Neural cell (in vitro differentiated cells): ENCODE results near the gene TPRG1. TPM values are rescaled to one million over a fixed set of nuclear protein-coding genes. Genes with fewer than 3 reads are reported as not detected.

Experiments used
- H2AFZ ChIP-seq: fragments of 200-600, 300-800 bp; sonication (generic), shearing (Covaris generic); 2 replicates; pipeline ENCODE4 v1.6.0; 2014; ENCODE audit warnings: low read depth, mild to moderate bottlenecking, antibody characterized with exemption, low read length, moderate library complexity
- H3F3A ChIP-seq: fragments of 200-600 bp; shearing (Covaris generic); 2 replicates; pipeline ENCODE4 v1.6.1; 2016; ENCODE audit warnings: mild to moderate bottlenecking, moderate library complexity, mixed read lengths, antibody characterized with exemption, low read length; ENCODE audit not compliant: insufficient read depth, poor library complexity, severe bottlenecking
- H3K27ac ChIP-seq: fragments of 200-600, 300-800 bp; sonication (generic), shearing (Covaris generic); 2 replicates; pipeline ENCODE4 v1.5.1; 2014; ENCODE audit warnings: mild to moderate bottlenecking, low read length, moderate library complexity
- H3K27me3 ChIP-seq: fragments of 300-800, 200-600 bp; sonication (generic), shearing (Covaris generic); 2 replicates; pipeline ENCODE4 v1.6.0; 2014; ENCODE audit warnings: mild to moderate bottlenecking, low read depth, low read length, moderate library complexity; ENCODE audit not compliant: insufficient read depth
- H3K36me3 ChIP-seq: fragments of 300-800, 200-600 bp; sonication (generic), shearing (Covaris generic); 2 replicates; pipeline ENCODE4 v1.5.1; 2014; ENCODE audit warnings: mild to moderate bottlenecking, antibody characterized with exemption, low read length, moderate library complexity; ENCODE audit not compliant: insufficient read depth
- H3K4me2 ChIP-seq: fragments of 300-800, 200-600 bp; sonication (generic), shearing (Covaris generic); 2 replicates; pipeline ENCODE4 v1.6.0; 2014; ENCODE audit warnings: mild to moderate bottlenecking, low read length
- H3K4me3 ChIP-seq: fragments of 300-800, 200-600 bp; sonication (generic), shearing (Covaris generic); 2 replicates; pipeline ENCODE4 v1.5.1; 2014; ENCODE audit warnings: mild to moderate bottlenecking, low read length, moderate library complexity
- H3K79me2 ChIP-seq: fragments of 200-600 bp; shearing (Covaris generic); replicated peaks from 2 replicates; pipeline ENCODE4 v1.6.0; 2014; ENCODE audit warnings: mild to moderate bottlenecking, low read length, moderate library complexity; ENCODE audit not compliant: insufficient read depth
- H3K9ac ChIP-seq: fragments of 300-800, 200-600 bp; sonication (generic), shearing (Covaris generic); 2 replicates; pipeline ENCODE4 v1.6.1; 2016; ENCODE audit warnings: mild to moderate bottlenecking, low read length, mixed read lengths
- H3K9me2 ChIP-seq: fragments of 200-600 bp; shearing (Covaris generic); 2 replicates; pipeline ENCODE4 v1.6.1; 2016; ENCODE audit warnings: mild to moderate bottlenecking, low read length, mixed read lengths; ENCODE audit not compliant: insufficient read depth
- H3K9me3 ChIP-seq: fragments of 200-600, 300-800 bp; sonication (generic), shearing (Covaris generic); 2 replicates; pipeline ENCODE4 v1.6.1; 2016; ENCODE audit warnings: mild to moderate bottlenecking, mixed run types, low read length, moderate library complexity, mixed read lengths
- H4K20me1 ChIP-seq: fragments of 200-600 bp; shearing (Covaris generic); 2 replicates; pipeline ENCODE4 v1.6.1; 2016; ENCODE audit warnings: mild to moderate bottlenecking, mixed run types; ENCODE audit not compliant: insufficient read depth
- CTCF ChIP-seq: fragments of 450-650 bp; IDR thresholded peaks from 2 replicates; pipeline ENCODE4 v1.5.1; 2014; ENCODE audit warnings: antibody characterized with exemption, mild to moderate bottlenecking, moderate library complexity; ENCODE audit not compliant: poor library complexity, severe bottlenecking
- EP300 ChIP-seq: fragments of 450-650 bp; conservative IDR thresholded peaks from 2 replicates; pipeline ENCODE4 v1.6.1; 2014; ENCODE audit warnings: antibody characterized with exemption, mild to moderate bottlenecking, moderate library complexity; ENCODE audit not compliant: poor library complexity, severe bottlenecking
- EZH2 ChIP-seq: fragments of 200-600, 300-800 bp; shearing (Covaris generic), sonication (generic); IDR thresholded peaks from 2 replicates; pipeline ENCODE4 v1.6.1; 2014; ENCODE audit warnings: antibody characterized with exemption, low read length, borderline replicate concordance, mild to moderate bottlenecking; ENCODE audit not compliant: insufficient read depth, poor library complexity, severe bottlenecking
- MXI1 ChIP-seq: fragments of 450-650 bp; conservative IDR thresholded peaks from 2 replicates; pipeline ENCODE4 v1.6.1; 2014; ENCODE audit warnings: antibody characterized with exemption, mild to moderate bottlenecking; ENCODE audit not compliant: poor library complexity, severe bottlenecking
- POLR2AphosphoS5 ChIP-seq: IDR thresholded peaks from 2 replicates; pipeline ENCODE4 v1.6.1; 2012
- RAD21 ChIP-seq: fragments of 450-650 bp; conservative IDR thresholded peaks from 2 replicates; pipeline ENCODE4 v1.6.1; 2014; ENCODE audit warnings: antibody characterized with exemption, mild to moderate bottlenecking, moderate library complexity
- SMC3 ChIP-seq: fragments of 450-650 bp; conservative IDR thresholded peaks from 2 replicates; pipeline ENCODE4 v1.6.1; 2014; ENCODE audit warnings: antibody characterized with exemption, mild to moderate bottlenecking, moderate library complexity; ENCODE audit not compliant: poor library complexity
- TAF1 ChIP-seq: IDR thresholded peaks from 2 replicates; pipeline ENCODE4 v1.6.1; 2012; ENCODE audit warnings: low read depth
- polyA plus RNA-seq: library from polyadenylated mRNA; depleted of rRNA; stranded (reverse); fragments of >200 nt; gene quantifications from 2 replicates; pipeline ENCODE4 v1.2.3, GENCODE V29; 2014
- TF ChIP-seq, protein P1 (sequence below): IDR thresholded peaks from 2 replicates; pipeline ENCODE4 v1.6.1; 2012; ENCODE audit warnings: borderline replicate concordance

TPRG1 gene
- polyA plus RNA-seq, 1 donor from 2014 or later: 0.17 TPM

GRCh38 chr3:189344996-189345395 lies 173.2 kb downstream of the TPRG1 start:
- TF ChIP-seq SMC3: no peak
- TF ChIP-seq MXI1: no peak
- TF ChIP-seq TAF1: no peak
- no peak for TF ChIP-seq EP300
- no peak for TF ChIP-seq POLR2AphosphoS5
- TF ChIP-seq CTCF: no peak
- no peak for TF ChIP-seq EZH2
- no peak for TF ChIP-seq RAD21
- TF ChIP-seq, protein P1, sequence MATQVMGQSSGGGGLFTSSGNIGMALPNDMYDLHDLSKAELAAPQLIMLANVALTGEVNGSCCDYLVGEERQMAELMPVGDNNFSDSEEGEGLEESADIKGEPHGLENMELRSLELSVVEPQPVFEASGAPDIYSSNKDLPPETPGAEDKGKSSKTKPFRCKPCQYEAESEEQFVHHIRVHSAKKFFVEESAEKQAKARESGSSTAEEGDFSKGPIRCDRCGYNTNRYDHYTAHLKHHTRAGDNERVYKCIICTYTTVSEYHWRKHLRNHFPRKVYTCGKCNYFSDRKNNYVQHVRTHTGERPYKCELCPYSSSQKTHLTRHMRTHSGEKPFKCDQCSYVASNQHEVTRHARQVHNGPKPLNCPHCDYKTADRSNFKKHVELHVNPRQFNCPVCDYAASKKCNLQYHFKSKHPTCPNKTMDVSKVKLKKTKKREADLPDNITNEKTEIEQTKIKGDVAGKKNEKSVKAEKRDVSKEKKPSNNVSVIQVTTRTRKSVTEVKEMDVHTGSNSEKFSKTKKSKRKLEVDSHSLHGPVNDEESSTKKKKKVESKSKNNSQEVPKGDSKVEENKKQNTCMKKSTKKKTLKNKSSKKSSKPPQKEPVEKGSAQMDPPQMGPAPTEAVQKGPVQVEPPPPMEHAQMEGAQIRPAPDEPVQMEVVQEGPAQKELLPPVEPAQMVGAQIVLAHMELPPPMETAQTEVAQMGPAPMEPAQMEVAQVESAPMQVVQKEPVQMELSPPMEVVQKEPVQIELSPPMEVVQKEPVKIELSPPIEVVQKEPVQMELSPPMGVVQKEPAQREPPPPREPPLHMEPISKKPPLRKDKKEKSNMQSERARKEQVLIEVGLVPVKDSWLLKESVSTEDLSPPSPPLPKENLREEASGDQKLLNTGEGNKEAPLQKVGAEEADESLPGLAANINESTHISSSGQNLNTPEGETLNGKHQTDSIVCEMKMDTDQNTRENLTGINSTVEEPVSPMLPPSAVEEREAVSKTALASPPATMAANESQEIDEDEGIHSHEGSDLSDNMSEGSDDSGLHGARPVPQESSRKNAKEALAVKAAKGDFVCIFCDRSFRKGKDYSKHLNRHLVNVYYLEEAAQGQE: no peak
- H3K4me3 ChIP-seq: no peak overlapping the region
- H2AFZ ChIP-seq: no peak overlapping the region
- H3K79me2 ChIP-seq: no peaks in the 10 kb centered on the region
- no peaks in the 10 kb centered on the region for H3K9me2 ChIP-seq
- no peaks in the 10 kb centered on the region for H3K27me3 ChIP-seq
- H3K27ac ChIP-seq: no peak overlapping the region
- no peaks in the 10 kb centered on the region for H3K9me3 ChIP-seq
- no peaks in the 10 kb centered on the region for H3F3A ChIP-seq
- no peaks in the 10 kb centered on the region for H3K36me3 ChIP-seq
- no peaks in the 10 kb centered on the region for H4K20me1 ChIP-seq
- H3K4me2 ChIP-seq: no peak overlapping the region
- H3K9ac ChIP-seq: no peak overlapping the region

- H3K27me3 ChIP-seq: no peaks in the 10 kb centered on the region
- H3K4me2 ChIP-seq: no peak overlapping the region
- no peaks in the 10 kb centered on the region for H3F3A ChIP-seq
- H3K79me2 ChIP-seq: no peaks in the 10 kb centered on the region
- H3K9me2 ChIP-seq: no peaks in the 10 kb centered on the region
- H3K36me3 ChIP-seq: no peaks in the 10 kb centered on the region
- no peaks in the 10 kb centered on the region for H3K9me3 ChIP-seq
- no peak for TF ChIP-seq SMC3
- no peak for TF ChIP-seq RAD21
- TF ChIP-seq EP300: no peak
- TF ChIP-seq EZH2: no peak
- no peak for TF ChIP-seq POLR2AphosphoS5
- no peak for TF ChIP-seq MXI1
- TF ChIP-seq CTCF: no peak
- TF ChIP-seq, protein P1: no peak
- no peak for TF ChIP-seq TAF1
- H2AFZ ChIP-seq: no peak overlapping the region
- no peak overlapping the region for H3K27ac ChIP-seq
- H4K20me1 ChIP-seq: no peaks in the 10 kb centered on the region
- no peak overlapping the region for H3K9ac ChIP-seq
- no peak overlapping the region for H3K4me3 ChIP-seq
Measured at GRCh38 chr3:189349772-189350171, 178.0 kb downstream of the TPRG1 start.
